Measurements from ENCODE around the gene P2RY12.
"Not testable (repeated sequence)": the region's sequence is repeated elsewhere in the genome, so short reads cannot be mapped to it uniquely, and the experiment has no call there.

The P2RY12 gene

DNA sequence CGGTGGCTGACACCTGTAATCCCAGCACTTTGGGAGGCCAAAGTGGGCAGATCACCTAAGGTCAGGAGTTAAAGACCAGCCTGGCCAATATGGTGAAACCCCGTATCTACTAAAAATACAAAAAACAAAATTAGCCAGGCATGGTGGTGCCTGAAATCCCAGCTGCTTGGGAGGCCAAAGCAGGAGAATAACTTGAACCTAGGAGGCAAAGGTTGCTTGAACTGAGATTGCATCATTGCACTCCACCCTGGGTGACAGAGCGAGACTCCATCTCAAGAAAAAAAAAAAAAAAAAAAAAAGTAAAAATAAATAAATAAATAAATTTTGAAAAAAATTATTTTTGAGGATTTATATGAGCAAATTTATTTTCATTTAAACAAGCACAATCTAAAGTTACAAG, 7.6 kb upstream of the P2RY12 start:
- not testable (repeated sequence) for DNase-seq

DNA sequence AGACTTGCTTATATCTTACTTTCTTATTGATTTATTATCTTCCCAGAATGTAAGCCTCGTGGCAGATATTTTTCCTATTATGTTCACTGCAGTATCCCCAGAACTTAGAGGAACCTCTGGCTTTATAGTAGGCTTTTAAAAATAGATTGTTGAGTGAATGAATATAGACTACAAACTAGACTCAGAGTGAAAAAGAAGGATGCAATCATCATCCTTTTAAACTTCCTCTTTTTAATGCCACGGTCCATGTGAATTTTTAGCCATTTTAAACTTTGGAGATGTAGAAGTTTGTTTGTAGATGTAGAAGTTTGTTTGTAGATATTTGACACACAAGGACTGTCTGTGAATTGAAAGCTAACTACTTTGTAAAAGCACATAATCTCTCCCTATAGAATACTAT, 7.2 kb upstream of the P2RY12 start:
- no peak for DNase-seq

DNA sequence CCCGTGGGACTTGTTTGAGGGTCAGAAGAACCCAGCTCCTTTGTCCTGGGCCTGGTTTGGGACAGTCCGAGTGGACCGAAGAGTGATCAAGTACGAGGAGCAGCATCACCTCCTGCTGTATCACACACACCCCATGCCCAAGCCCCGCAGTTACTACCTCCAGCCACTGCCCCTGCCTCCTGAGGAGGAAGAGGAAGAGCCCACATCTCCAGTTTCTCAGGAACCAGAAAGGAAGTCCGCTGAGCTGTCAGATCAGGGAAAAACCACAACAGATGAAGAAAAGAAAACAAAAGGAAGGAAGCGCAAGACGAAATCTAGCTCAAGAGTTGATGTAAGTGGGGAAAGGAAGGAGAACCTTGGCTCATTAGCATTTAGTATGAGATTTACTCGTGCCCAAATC, 3.3 kb upstream of the P2RY12 start:
- no peak for DNase-seq

DNA sequence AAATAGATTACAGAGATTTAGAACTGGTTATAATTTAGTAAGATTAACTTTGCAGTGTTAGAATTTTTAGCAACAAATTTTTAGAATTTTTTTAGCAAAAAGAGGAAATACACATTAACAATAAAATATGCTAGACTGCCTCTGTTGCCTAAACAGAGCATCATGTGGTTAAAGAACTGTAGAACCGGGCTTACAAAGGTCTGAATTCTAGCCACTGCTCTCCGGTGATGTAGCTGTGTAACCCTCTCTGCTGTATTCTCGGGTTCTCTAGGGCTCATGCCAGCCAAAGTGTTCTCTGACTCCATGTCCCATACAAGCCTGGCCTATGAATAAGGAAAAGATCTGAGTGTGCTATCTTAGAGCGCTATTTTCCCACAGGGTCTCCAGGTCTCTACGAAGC, 2.9 kb upstream of the P2RY12 start:
- no peak for DNase-seq

DNA sequence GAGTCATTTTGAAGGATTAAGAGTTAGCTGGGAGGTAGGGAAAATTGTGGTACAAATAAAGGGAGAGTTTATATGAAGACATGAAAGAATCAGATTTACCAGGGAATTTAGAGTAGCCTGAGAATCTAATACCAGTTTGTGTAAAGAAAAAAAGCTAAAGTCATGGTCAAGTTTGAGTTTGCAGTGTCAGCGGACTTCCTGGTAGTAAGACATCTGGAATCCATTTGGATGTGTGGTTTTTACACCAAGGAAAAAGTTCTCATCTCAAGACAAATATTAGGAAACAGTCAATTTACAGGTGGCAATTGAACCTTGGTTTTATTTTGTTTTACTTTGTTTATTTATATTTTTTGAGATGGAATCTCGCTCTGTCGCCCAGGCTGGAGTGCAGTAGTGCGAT, 1.5 kb upstream of the P2RY12 start:
- DNase-seq = no peak

DNA sequence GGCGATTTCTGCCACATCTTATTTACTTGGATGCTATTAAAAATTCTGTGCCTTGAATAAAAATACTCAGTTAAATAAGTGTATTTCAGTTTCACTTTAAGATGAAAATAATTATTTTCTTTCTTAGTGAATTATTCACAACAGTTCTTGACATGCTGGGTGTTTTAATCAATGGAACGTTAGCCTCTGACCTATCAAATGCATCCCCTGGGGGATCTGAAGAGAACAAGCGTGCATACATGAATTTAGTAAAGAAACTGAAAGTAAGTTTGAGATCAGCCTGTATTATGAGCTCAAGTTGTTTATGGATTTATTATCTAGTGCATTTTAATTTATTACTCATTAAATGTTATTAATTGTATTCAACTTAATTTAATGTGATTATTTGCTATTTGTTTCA, 597 bp downstream of the P2RY12 start:
- no peak for DNase-seq

DNA sequence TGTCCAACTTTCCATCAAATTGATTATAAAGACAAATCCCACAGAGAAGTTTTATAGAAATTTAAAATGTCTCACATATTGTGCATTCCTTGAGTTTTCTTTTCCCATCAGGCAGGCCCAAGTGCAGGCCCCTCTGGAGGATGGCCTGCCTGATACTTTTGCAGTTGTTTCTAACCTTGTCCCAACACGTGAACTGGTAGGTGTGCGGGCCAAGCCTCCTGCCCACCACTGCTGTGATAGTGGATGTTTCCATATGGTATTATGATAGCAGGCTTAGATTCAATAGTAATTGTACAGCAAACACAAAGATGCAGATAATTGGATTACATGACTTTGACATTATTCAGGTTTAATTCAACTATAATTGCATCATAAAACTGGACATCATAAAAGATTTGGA, 1.4 kb downstream of the P2RY12 start:
- DNase-seq = peak; percentile 60

DNA sequence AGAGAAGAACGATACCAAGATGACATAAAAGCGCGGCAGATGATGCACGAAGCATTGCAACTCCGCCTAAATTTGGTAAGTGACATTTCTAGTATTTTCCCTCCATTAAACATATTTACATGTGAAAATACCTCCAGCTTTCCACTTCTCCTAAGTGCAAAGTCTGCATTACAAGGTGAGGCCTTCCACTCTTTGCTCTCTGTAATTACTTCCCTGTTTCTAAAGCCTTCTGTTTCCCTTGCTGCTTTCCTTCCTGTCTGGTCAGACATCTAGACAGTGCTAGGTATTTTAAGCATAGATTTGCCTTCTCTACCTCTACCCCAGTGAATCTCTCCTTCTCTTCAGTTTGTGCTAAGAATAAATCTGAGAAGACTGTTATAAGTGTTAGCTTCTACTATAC, 1.9 kb downstream of the P2RY12 start:
- DNase-seq = no peak

DNA sequence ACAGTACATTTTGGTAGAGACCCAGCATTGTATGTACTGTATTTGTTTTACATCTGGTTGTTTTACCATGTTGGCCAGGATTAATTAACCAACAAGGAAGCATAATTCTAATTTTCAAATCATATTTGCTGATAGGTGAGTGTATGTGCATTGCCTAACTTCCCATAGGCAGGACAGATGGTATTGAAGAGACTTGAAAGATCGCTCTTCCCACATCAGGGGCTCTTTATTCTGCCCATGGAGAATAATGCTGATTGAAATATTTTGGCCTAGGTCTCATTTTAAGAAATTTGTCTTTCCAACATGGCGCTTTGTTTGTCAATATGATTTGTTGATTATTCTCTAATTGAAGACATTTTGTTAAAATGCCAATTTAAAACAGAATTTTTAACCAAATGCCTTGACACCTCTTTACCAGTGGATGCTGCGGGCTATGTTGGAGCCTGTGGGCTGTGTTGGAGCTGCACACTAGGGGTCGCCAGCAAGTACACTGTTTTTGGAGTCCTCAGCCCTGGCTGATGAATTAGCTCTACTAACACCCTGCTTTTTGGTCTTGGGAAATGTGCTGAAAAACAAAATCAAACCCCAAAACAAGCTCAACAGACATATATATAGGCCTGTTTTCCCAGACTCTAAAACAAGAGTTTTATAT, 5.3 kb downstream of the P2RY12 start:
- no peak for DNase-seq

DNA sequence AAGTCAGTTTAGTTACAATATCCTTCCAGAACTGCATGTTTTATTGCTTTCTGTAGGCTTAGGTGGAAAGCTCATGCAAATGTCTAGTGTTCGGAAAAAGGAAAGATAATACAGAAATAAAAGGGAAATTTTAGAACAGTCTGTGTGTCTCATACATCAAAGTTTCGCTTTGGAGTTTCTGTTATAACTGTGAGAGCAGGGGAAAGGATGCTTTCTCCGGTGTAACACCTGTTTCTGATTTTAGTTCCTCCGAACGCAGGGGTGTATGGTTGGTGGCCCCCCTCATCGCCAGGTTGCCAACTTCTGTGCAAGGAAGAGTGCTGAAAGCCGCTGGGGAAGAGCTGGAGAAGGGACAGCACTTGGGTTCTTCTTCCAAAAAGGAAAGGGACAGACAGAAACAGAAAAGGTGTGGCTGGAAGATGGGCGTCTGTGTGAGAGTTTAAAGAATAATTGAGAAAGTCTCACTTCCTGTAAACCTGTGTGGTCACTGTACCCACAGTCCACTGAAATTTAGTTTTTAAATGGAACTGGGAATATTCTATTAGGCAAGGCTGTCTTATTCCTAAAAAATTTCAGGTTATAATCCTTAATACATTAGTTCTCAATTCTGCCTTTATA, 6.7 kb downstream of the P2RY12 start:
- no peak for DNase-seq

DNA sequence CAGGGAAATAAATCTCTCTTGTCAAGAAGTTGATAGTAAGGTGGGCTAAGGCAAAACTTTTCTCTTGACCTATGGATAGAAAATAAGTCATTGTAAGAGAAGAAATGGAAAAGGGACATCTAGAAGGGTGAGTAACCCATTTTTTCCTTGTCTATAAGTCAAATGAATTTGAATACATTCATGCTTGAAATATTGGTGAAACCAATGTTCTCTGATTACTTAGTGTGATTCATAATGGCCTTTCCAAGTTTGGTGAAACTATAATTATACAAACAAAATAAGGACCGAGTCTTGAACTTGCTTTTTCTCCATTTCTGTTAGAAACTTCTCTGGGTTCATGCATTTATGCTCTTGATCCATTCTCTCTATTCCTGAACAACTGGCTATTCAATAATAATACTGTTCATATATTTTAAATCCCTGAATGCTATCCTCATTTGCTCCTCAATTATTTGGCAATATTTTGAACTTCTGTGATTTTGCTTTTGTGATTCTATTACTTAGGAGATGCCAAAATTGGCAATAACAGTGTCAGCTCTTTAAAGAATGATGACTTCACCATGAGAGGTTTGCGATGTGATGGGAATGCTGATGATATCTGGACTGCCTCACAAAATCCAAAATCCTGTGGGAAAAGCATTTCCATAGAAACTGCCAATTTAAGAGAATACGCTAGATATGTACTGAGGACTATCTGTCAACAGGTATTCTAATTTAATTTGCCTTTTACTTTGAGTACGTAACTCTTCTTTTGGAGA, 12.3 kb downstream of the P2RY12 start:
- no peak for DNase-seq

DNA sequence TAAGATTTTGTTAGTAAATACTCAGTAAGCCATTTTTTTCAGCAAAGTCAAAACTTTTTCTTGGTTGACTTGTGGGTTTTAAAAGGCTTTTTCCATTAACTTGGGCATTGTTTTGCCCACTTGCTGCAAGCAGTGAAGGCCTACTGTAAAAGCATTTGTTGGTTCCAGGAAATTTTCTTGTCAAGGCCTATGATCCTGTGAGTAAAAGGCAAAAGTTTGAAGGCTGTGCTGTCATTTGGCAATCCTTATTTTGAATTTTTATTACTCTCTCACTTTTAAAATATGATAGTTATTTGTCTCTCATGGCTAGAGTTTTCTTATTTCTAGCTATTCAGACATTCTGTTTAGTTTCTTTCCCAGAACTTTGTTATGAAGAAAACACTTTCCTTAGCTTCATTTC, 13.0 kb downstream of the P2RY12 start:
- no peak for DNase-seq

DNA sequence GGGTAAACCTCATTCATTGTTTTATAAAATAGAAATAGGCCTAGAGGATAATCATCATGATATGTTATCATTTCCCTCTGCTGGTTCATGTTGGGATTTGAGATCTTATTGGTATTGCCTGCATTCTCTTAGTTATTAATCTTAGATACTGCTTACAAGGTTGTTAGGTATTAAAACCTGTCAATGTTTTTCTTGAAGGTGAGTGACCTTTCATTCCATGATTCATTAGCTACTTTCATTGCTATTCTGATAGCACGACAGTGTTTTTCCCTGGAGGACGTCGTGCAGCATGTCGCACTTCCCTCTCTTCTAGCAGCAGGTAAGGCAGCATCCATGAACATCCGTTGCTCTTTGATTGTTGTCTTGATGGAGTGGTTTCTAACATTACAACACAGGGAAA, 17.1 kb downstream of the P2RY12 start:
- DNase-seq = no peak

DNA sequence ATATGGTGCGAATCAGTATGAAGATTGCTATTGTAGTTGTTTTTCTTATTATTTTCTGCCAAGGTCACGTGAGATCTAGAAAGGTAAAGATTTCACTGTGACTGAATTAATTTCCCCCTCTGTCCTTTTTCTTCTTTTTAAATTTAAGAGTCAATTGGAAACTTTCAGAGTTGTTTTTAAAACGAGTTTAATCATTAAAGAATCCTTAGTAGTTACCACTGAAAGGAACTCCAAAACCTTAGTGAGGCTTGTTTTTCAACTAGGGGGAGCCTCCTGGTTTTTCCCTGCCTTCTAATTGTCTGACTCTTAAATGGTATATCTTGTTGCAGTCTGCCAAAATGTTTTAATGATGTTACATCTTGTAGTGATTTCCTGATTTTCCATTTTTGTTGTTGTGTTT, 17.6 kb downstream of the P2RY12 start:
- no peak for DNase-seq

DNA sequence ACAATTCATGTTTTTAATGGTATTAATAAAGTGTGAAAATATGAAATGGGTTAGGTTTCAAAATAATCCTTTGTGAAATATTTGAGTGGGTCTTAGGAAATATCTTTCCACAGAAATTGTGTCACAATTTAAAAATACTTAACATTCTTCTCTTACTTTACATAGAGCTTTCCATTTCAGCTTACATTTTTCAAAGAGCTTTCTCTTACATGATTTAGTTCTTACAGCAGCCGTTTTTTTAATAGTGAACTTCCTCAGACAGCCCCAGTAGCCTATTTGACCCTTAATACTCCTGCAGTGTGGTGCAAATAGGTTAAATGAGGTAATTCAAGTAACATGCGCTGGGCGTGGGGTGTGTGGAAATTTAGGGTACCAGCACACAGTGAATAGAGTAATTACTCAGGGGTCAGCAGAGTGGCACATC, 21.8 kb downstream of the P2RY12 start:
- no peak for DNase-seq

DNA sequence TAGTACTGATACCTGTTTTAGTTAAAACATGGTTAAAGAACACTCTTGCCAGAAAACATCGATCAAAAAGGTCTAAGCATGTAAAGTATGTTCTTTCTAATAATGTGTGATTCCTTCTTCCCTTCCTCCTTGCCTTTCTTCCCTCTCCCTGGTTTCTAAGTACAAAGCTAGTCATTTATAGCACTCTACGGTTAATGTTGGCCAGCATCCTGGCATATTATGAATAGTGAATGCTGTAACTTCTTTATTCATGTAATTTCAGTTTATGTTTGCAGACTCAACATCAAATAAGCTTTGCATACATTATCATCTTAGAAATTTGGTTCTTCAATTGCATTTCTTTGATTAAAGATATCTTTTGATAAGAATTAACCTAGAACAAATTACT, 27.1 kb downstream of the P2RY12 start:
- no peak for DNase-seq

DNA sequence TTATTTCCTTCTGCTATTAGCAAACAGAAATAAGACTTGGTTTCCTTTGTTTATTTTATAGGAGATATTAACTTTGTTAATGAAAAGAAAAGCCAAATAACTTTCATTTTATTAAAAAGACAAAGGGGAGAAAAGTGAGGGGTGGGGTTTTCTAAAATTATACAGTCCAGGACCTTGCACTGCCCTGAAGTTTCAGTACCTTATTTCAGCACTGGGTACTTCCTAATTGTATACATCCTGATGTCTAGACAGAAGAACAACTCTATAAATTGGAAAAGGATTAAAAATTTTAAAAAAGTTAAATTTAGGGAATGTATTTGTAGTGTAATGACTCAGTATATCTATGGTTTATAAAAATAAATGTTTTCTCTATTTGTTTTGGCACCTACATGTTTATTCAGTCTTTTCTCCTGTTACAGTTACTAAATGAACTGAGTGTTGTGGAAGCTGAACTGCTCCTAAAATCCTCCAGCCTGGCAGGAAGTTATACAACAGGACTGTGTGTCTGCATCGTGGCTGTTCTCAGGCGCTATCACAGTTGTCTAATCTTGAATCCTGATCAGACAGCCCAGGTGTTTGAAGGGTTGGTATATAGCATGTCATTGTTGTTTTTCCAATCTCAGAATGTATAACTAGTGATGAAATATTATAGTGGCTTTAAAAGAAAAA, 27.6 kb downstream of the P2RY12 start:
- no peak for DNase-seq

DNA sequence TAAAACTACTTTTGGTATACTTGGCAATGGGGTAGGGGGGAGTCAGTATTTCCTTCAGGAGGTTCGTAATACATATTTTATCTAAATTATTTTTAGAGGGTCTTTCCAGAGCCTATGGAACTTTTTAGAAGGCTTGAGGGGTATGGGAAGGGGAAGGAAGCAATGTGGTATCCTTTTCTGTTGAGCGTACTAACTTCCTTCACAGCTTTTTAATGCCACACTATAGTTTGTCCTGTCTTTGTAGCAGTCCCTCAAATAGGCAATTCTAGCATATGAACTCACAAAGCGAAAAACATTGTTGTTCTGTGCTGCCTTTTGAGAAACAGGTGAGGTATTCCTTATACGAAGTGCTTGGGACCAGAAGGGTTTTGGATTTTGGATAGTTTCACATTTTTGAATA, 32.9 kb downstream of the P2RY12 start:
- DNase-seq = peak; percentile 63

DNA sequence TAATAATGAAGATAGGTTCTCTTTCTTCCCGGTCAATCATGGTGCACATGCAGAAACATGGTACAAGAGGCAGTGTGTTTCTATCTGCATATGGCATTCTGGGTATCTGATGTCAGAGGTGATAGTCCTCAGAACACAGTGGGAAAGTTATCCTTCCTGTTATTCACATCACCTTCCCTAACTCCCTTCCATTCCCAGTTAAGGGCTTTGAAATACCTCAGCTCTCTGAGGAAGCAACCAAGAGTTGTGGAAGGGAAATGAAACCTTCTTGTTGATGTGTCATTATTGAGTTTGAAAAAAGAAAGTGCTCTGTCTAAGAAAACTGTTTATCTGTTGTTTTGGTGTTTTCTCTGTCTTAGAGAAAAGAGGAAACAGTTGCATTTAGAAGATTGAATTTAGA, 33.3 kb downstream of the P2RY12 start:
- DNase-seq = peak; percentile 63

DNA sequence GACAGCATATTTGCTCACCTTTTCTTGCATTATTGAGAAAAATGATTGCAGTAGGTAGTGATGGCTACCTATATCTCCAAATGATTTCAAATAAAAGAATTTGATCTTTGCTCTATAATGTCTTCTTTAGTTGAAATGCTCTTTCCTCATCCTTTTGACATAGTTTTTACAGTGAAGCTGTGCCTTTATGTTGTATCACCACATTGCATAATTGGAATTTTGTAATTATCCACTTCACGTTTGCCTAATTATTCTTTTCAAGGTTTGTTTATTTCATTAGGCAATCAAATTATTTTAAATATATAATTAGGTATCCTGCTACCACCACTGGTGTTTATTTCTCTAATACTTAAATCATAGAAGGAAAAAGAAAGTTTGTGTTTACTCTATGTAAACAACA, 33.9 kb downstream of the P2RY12 start:
- DNase-seq = no peak

DNA sequence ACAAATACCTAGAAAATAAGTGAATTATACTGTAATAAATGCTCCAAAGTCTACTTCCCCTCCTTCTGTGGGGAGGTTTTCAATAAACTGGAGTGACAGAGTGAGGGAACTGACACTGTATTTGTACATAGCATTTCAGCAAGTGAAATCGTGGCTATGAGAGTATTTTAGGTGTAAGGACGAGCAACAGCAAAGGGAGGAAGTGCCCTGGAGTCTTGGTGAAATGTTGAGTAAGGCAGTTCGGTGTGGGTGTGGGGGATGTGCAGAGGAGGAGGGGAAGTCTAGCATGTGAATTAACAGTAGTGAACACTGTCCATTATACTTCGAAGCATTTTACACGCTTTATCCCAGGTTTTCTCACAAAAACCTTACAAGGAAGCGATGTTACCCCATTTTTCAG, 37.1 kb downstream of the P2RY12 start:
- DNase-seq = peak; percentile 61

DNA sequence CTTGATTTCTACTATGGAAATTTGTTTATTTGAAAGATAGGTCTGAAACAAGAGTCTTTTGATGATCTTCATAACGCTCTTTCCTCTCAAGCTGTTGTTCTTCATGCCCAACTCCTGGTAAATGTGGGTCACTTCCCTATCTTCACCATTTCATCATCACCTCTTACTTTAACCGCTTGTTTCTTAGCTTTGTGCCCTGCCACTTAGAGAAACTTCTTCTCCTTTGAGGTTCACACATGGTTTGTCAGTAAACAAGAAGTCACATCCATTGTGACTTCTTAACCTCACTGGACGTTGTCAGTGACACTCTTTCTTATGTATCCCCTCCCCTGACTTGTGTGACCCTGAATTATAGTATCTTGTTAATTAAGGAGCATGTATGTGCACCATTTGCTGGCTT, 38.3 kb downstream of the P2RY12 start:
- no peak for DNase-seq

DNA sequence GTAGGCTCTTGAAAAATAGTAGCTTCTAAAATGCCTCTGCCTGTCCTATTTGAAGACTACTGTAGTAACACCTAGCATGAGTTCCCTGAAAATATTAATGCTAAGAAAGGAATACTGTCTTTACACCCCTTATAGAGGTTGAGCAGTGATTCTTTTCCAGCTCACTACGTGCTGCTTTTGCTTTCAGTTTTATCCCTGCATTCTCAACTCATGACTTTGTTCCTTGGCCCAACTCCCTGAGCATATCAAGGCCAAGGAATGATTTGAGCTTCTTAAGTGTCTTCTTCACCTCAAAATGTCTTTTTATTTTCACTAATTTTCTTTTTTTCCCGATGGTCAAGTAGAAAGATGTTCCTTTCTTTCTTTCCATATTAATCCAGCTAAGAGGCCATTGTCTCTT, 38.7 kb downstream of the P2RY12 start:
- no peak for DNase-seq

DNA sequence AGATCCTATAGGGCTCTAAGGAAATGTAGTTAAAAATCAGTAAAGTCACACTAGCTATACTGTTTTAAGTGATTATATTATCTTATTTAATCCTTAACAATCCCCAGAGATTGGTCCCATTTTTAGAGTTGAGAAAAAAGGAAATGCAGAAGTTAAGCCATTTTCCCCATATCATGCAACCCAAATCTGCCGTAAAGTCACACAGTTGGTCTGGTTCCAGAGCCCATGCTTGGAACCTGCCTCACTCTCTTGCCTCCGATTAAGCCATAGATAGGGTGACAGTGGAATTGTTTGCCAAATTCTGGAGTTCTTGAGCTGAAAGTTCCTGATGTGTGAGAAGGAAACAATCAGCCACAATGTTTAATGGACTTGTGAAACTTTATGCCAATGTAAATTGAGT, 52.9 kb downstream of the P2RY12 start:
- no peak for DNase-seq
